ENCODE measurements around the gene MYLK2. TPM values are rescaled to one million over a fixed set of nuclear protein-coding genes. Genes with fewer than 3 reads are reported as not detected.
A peak's percentile ranks its signal among the peaks of the same experiment; 100 is the strongest.

MYLK2 gene
- total and polyA plus RNA-seq, 12 donors = 0.06 to 2.1 (median 0.24) TPM; not detected in 2

DNA sequence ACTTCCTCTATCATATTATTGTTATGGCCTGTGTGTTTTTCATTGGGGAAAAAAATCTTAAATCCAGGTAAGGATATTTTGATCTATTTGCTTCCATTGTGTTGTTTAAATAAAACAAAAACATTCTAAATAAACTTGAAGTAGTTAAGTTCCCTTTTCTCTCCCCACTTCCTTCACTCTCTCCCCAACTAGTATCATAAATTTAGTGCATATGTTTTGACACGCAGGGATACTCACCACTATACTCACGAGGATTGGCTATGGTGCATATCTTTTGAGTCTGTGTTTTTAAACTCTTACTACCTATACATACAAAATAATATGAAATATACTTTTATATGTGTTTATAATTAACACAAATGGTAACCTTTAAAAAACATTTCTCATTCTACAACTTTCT, 56.5 kb downstream of the MYLK2 start:
- 80 to 84% methylated on average over 2 of the region's 2 CpGs for WGBS, 2 donors
- Histone ChIP-seq H3K27me3 (peaks cover 0 to 21% (median 0%) of the 10 kb centered on the region in 7 donors), H3K4me3 (no peak overlapping the region), H3K27ac (no peak overlapping the region), H3K9me3 (peaks cover 0 to 11% (median 0%) of the 10 kb centered on the region in 11 donors), H3K4me1 (peaks cover 0 to 14% (median 5%) of the 10 kb centered on the region in 9 donors), H3K36me3 (no peaks in the 10 kb centered on the region)
- ATAC-seq (no peak), DNase-seq (no peak)
- TF ChIP-seq CTCF (IDR thresholded peaks at IDR 0.05) = no peak
- intact Hi-C loops (cut with DNase I) = no loop called here

GRCh38 chr20:31877684-31878083, 58.5 kb downstream of the MYLK2 start:
- H3K4me1 ChIP-seq = peaks cover 0 to 11% (median 0%) of the 10 kb centered on the region in 9 donors
- DNase-seq (no peak), ATAC-seq (no peak)
- intact Hi-C loops (cut with DNase I) = no loop called here
- H3K36me3 ChIP-seq = no peaks in the 10 kb centered on the region
- H3K4me3 ChIP-seq = no peak overlapping the region
- peaks cover 0 to 11% (median 0%) of the 10 kb centered on the region in 11 donors for H3K9me3 ChIP-seq
- no peak overlapping the region for H3K27ac ChIP-seq
- TF ChIP-seq CTCF (IDR thresholded peaks at IDR 0.05) = no peak
- peaks cover 0 to 4% (median 0%) of the 10 kb centered on the region in 7 donors for H3K27me3 ChIP-seq

GRCh38 chr20:31879143-31879987, 60.2 kb downstream of the MYLK2 start:
- Histone ChIP-seq H3K27ac (peak overlapping the region in 9 of 10 donors; percentile 12 to 71 (median 61)), H3K4me1 (peaks cover 0 to 11% (median 0%) of the 10 kb centered on the region in 9 donors), H3K36me3 (no peaks in the 10 kb centered on the region), H3K27me3 (no peaks in the 10 kb centered on the region), H3K4me3 (peak overlapping the region; percentile 29 to 64 (median 58)), H3K9me3 (peaks cover 0 to 11% (median 0%) of the 10 kb centered on the region in 11 donors)
- DNase-seq (peak; percentile 93 to 95), ATAC-seq (peak; percentile 97 to 99 (median 99))
- peak in 3 of 9 donors; percentile 6 to 30 (median 20) for TF ChIP-seq CTCF (IDR thresholded peaks at IDR 0.05)
- intact Hi-C loops (cut with DNase I) = no loop called here
- WGBS, 2 donors = 5 to 9% methylated on average over 44 to 45 of the region's 45 CpGs

DNA sequence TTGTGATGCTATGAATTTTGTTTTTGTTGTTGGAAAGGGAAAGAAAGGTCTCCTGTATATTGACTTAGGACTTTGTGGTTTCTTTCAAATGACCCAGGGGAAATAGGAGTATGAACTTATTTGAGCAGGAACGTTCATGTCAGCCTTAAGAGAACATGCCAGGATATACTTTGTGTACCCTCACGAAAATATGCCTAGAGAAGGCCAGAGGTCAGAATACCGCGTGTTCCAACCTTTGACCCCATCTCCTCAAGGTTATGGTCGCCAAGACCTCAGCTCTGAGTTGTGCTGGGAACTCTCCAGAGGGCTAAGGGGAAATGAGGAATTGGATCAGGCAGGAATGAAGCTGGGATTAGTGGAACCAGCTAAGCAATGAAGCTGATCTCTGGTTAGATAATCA, 62.8 kb downstream of the MYLK2 start:
- no peak for DNase-seq
- no peak for TF ChIP-seq CTCF (IDR thresholded peaks at IDR 0.05)

More for the DNA sequence above, 62.8 kb downstream of the MYLK2 start:
- H3K36me3 ChIP-seq = no peaks in the 10 kb centered on the region
- no peaks in the 10 kb centered on the region for H3K27me3 ChIP-seq
- peaks cover 0 to 11% (median 0%) of the 10 kb centered on the region in 11 donors for H3K9me3 ChIP-seq
- intact Hi-C loops (cut with DNase I) = loop anchor here in 1 of 10 donors (10.0 kb wide), 1 partner anchor 63 kb away; no protein-coding TSS in a partner anchor
- H3K4me3 ChIP-seq = no peak overlapping the region
- H3K27ac ChIP-seq = no peak overlapping the region
- ATAC-seq = no peak
- H3K4me1 ChIP-seq = peaks cover 0 to 11% (median 0%) of the 10 kb centered on the region in 9 donors
- 62 to 63% methylated on average over 5 of the region's 5 CpGs for WGBS, 2 donors

All from heart right ventricle (tissue), 16 donors.